LNCAP (cell line): Measurements from ENCODE around the gene PRR19.

Experiments
- TF ChIP-seq, protein P1 (sequence below): fragments of 450-650 bp; IDR thresholded peaks from 2 replicates; pipeline ENCODE4 v1.5.1; 2017; ENCODE audit warnings: mild to moderate bottlenecking

PRR19 gene

DNA sequence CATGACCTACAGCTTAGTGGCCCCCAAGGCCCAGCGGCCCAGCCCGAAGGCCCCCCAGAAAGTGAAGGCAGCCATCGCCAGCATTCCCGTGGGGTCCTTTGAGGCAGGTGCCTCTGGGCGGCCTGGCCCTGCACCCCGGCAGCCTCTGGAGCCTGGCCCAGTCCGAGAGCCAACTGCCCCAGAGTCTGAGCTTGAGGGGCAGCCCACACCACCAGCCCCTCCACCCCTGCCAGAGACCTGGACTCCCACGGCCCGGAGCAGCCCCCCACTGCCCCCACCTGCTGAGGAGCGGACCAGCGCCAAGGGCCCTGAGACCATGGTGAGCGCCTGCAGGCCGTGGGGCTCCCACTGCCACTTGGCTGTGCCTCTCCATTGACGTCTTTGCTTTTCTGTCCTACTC, 9.0 kb upstream of the PRR19 start:
- TF ChIP-seq, protein P1, sequence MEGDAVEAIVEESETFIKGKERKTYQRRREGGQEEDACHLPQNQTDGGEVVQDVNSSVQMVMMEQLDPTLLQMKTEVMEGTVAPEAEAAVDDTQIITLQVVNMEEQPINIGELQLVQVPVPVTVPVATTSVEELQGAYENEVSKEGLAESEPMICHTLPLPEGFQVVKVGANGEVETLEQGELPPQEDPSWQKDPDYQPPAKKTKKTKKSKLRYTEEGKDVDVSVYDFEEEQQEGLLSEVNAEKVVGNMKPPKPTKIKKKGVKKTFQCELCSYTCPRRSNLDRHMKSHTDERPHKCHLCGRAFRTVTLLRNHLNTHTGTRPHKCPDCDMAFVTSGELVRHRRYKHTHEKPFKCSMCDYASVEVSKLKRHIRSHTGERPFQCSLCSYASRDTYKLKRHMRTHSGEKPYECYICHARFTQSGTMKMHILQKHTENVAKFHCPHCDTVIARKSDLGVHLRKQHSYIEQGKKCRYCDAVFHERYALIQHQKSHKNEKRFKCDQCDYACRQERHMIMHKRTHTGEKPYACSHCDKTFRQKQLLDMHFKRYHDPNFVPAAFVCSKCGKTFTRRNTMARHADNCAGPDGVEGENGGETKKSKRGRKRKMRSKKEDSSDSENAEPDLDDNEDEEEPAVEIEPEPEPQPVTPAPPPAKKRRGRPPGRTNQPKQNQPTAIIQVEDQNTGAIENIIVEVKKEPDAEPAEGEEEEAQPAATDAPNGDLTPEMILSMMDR, result no peak

DNA sequence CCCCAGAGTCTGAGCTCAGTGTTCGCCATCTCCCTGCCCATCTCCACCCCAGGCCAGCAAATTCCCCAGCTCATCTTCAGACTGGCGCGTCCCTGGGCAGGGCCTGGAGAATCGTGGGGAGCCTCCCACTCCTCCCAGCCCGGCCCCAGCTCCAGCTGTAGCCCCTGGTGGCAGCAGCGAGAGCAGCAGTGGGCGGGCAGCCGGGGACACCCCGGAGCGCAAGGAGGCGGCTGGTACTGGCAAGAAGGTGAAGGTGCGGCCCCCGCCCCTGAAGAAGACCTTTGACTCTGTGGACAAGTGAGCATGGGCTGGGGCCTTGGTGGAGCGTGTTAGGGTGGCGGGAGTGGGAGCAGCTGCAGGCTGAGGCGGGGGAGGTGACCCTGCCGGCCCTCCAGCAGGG, 8.4 kb upstream of the PRR19 start:
- TF ChIP-seq, protein P1, result no peak

DNA sequence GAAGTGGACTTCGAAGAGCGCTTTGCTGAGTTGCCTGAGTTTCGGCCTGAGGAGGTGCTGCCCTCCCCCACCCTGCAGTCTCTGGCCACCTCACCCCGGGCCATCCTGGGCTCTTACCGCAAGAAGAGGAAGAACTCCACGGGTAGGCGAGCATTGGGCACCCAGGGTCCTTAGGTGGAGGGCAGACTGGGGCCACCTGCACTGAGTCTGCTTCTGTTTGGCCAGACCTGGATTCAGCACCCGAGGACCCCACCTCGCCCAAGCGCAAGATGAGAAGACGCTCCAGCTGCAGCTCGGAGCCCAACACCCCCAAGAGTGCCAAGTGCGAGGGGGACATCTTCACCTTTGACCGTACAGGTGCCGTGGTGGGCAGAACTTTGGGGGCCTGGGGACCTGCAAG, 8.0 kb upstream of the PRR19 start:
- TF ChIP-seq, protein P1, result no peak

DNA sequence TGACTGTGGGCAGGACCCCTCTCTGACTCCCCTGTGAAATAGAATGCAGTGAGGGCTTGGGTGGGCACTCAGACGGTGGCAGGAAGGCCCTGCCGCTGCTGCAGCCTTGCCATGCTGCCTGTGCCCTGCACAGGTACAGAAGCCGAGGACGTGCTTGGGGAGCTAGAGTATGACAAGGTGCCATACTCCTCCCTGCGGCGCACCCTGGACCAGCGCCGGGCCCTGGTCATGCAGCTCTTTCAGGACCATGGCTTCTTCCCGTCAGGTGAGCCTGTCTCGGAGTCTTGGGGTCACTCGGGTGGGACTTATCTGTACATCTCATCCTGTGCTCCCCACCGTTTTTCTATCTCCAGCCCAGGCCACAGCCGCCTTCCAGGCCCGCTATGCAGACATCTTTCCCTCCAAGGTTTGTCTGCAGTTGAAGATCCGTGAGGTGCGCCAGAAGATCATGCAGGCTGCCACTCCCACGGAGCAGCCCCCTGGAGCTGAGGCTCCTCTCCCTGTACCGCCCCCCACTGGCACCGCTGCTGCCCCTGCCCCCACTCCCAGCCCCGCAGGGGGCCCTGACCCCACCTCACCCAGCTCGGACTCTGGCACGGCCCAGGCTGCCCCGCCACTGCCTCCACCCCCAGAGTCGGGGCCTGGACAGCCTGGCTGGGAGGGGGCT, 7.3 kb upstream of the PRR19 start:
- TF ChIP-seq, protein P1, result no peak

DNA sequence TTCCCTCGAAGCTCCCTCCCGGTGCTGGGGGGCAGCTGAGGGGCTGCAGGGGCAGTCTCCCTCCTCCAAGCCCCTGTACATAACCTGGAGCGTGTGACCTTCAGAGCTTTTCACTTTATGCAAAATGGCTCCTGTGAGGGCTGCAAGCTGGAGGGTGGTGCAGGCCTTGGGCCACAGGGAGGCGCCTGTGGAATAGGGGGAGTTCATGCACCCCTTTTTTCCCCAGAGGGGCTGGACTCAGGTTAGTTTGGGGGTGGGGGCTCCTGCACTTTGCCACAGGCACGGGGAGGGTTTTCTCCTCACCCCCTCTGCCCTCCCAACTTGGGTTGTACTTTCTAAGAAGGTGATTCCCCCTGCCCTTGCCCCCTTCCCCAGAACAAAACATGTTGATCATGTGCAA, 6.6 kb upstream of the PRR19 start:
- TF ChIP-seq, protein P1, result no peak

DNA sequence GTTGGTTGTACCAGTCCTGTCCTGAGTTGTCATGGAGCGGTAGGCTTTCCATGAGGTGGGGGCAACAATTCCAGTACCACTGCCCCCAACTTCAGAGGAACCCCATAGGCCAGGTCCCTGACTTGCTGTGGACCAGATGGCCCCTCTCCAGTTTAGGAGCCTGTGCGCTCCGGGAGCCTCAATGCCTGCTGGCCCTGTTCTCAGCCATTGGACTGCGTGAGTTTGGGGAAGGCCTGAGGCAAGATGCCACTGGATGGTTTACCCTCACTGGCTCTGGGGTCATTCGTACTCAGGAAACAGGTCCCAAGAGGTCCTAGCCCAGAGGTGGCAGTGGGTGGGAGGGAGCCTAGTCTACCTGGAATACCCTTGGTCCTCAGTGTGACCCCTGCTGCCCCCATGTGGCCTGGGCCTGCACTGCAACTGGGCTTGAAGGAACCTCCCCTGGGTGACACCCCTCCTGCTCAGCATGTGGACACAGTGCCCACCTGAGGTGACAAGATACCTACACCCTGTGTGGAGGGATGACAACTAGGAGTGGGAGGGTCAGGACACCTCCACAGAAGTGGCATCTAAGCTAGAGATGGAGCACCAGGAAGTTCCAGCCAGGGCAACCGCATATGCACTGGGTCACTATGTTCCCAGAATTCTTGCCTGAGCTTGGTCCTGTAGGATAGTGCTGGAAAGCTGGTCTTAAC, 6.0 kb upstream of the PRR19 start:
- TF ChIP-seq, protein P1, result peak; percentile 66

DNA sequence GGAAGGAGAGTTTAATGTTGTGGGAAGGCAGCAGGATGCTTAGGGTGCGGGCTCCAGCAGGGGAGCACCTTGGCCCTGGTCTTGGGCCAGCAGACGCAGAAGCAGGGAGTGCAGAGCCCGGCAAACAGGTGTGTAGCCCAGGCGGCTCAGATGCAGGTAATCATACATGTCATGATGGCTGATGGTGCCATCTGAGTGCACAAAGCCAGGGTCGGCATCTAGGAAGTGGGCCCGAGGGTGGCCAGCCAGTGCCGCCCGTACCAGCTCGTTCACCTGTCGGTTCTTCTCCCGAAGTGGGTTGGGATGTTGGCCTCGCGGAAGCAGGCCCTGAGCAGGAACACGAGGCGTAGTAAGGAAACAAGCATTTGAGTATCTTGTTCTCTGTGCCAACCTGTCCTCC, 4.9 kb upstream of the PRR19 start:
- TF ChIP-seq, protein P1, result no peak
